GM21825 (cell line): ENCODE measurements around the gene ZGPAT.

Experiments used
- ATAC-seq: cut with Tn5 transposase; IDR thresholded peaks from one replicate; pipeline ENCODE4 v1.9.1; 2021; ENCODE audit warnings: mild to moderate bottlenecking, moderate library complexity; ENCODE audit not compliant: unreplicated experiment

Gene ZGPAT

DNA sequence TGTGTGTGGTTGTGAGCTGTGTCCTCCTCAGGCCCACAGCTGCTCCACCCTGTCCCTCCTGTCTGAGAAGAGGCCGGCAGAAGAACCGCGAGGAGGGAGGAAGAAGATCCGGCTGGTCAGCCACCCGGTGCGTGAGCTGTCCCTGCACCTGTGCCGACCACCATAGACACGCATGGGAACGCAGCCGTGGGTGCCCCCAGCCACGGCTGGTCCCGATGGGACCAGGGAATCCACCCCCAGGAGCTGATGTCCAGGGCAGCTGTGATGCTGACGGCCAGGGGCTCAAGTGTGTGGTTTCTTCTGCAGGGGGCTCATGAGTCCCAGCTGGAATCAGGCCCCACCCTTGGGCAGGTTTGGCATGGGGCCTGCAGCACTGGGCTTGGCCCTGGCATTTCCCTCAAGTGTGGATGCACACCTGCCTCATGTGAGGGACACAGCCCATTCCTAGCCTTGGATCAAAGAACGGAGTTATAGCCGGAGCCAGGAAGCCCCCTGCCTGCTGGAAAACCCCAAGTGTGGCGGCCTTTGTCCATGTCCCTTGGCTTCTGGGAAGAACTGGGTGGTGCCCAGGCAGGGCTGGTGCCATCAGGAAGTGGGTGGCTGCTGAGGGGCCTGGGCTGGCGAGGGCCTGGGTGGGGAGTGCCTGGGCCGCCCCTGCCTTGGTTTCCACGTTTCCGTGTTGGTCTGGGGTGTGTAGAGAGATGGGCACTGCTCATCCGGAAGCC, 16.0 kb upstream of the ZGPAT start:
- no peak for ATAC-seq

DNA sequence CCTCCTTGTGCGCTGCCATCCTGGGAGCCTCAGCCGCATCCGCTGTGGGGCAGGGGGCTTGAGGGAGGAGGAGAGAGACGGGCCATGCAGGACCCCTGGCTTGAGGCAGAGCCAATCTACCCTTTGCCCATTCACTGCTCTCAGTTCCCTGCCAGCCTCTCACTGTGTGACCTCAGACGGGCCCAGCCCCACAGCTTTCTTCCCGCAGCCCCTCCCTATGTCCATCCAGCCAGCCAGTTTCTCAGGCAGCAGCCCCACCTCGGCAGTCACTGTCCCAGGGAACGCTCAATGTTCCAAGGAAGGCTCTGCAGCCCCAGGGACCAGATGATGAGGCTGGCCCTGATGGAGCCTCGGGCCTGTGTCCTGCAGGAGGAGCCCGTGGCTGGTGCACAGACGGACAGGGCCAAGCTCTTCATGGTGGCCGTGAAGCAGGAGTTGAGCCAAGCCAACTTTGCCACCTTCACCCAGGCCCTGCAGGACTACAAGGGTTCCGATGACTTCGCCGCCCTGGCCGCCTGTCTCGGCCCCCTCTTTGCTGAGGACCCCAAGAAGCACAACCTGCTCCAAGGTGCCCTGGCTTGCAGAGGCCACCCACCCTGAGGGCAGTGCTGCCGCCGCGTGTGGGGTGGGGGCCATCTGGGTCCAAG, 15.3 kb upstream of the ZGPAT start:
- no peak for ATAC-seq

DNA sequence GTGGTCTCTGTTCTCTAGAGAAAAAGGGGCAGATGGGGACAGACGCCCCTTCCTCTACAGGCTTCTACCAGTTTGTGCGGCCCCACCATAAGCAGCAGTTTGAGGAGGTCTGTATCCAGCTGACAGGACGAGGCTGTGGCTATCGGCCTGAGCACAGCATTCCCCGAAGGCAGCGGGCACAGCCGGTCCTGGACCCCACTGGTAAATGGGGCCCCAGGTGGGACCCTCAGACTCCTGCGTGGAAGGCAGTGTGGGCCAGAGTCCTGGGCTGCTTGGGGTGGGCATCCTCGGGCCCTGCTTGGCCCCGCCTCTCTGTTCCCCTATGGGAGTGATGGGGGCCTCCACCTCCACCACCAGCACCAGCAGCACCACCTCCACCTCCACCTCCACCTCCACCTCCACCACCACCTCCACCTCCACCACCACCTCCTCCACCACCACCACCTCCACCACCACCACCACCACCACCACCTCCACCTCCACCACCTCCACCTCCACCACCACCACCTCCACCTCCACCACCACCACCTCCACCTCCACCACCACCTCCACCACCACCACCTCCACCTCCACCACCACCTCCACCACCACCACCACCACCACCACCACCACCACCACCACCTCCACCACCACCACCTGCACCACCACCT, 14.6 kb upstream of the ZGPAT start:
- no peak for ATAC-seq

DNA sequence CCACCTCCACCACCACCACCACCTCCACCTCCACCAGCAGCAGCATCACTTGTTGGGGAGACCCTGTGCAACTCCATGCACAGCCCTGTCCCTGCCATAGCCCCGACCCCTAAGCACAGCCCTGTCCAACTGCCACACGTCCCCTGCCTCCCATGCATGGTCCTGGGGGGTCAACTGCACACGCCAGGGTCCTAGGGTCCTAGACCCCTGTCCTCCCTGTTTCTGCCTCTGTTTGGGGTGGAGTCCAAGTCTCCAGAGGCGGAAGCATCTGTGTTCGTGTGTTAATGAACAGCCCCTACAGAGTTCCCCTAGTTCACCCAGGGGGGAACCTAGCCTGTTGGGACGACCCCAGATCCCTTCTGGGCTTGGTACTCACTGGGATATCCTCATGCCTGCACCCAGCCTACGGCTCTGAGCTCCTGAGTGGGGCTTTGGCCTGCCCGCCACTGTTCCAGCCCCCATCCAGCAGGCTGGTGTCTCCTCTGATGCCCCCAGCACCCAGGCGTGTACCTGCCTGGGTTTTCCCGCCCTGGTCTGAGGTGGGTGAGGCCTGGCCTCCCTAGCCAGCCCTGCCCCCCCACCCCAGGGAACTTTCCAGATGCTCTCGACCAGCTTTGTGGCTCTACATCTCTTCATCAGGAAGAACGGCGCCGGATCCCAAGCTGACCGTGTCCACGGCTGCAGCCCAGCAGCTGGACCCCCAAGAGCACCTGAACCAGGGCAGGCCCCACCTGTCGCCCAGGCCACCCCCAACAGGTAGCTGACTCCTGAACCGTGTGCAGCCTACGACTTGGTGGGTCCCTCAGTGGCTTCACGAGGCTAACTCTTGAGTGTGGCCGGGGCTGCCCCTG, 13.9 kb upstream of the ZGPAT start:
- no peak for ATAC-seq

DNA sequence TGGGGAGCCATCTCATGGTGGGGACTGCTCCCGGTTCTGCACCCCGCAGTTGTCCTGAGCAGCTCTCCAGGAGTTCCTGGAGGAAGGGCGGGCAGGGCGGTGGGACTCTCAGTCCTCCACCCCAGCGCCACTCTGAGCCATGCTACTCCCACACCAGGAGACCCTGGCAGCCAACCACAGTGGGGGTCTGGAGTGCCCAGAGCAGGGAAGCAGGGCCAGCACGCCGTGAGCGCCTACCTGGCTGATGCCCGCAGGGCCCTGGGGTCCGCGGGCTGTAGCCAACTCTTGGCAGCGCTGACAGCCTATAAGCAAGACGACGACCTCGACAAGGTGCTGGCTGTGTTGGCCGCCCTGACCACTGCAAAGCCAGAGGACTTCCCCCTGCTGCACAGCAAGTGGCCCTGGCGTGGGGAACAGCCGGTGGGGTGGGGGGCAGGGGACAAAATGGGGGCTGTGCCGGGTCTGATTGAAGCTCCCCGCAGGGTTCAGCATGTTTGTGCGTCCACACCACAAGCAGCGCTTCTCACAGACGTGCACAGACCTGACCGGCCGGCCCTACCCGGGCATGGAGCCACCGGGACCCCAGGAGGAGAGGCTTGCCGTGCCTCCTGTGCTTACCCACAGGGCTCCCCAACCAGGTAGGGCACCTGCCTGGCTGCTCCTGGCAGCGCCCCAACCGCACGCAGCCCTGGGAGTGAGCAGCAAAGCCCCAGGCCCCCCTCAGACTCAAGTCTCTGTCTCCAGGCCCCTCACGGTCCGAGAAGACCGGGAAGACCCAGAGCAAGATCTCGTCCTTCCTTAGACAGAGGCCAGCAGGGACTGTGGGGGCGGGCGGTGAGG, 13.0 kb upstream of the ZGPAT start:
- no peak for ATAC-seq

DNA sequence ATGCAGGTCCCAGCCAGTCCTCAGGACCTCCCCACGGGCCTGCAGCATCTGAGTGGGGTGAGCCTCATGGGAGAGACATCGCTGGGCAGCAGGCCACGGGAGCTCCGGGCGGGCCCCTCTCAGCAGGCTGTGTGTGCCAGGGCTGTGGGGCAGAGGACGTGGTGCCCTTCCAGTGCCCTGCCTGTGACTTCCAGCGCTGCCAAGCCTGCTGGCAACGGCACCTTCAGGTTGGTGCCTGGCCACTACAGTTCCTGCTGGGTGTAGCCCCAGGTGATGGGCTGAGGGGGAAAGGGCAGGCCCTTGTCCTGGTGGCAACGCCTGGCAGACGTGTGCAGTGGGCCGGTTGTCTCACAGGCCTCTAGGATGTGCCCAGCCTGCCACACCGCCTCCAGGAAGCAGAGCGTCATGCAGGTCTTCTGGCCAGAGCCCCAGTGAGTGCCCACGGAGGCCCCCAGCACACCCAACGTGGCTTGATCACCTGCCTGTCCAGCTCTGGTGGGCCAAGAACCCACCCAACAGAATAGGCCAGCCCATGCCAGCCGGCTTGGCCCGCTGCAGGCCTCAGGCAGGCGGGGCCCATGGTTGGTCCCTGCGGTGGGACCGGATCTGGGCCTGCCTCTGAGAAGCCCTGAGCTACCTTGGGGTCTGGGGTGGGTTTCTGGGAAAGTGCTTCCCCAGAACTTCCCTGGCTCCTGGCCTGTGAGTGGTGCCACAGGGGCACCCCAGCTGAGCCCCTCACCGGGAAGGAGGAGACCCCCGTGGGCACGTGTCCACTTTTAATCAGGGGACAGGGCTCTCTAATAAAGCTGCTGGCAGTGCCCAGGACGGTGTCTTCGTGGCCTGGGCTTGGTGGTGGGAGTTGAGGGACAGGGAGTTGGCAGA, 12.2 kb upstream of the ZGPAT start:
- ATAC-seq, result no peak

DNA sequence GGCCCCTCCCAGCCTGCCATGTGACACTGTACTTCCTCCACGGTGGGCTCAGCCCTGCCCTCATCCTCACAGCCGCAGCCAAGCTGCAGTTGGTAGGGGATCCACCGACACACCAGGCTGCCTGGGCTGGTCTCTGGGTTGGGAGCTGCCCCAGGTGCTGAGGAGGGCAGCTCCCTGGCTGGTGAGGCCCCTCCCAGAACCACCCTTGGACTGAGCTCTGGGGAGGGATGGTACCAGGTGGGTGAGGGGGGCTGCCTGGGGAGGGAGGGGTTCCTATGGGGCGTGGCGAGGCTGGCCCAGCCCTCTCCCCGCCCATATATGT, 11.6 kb upstream of the ZGPAT start:
- no peak for ATAC-seq

DNA sequence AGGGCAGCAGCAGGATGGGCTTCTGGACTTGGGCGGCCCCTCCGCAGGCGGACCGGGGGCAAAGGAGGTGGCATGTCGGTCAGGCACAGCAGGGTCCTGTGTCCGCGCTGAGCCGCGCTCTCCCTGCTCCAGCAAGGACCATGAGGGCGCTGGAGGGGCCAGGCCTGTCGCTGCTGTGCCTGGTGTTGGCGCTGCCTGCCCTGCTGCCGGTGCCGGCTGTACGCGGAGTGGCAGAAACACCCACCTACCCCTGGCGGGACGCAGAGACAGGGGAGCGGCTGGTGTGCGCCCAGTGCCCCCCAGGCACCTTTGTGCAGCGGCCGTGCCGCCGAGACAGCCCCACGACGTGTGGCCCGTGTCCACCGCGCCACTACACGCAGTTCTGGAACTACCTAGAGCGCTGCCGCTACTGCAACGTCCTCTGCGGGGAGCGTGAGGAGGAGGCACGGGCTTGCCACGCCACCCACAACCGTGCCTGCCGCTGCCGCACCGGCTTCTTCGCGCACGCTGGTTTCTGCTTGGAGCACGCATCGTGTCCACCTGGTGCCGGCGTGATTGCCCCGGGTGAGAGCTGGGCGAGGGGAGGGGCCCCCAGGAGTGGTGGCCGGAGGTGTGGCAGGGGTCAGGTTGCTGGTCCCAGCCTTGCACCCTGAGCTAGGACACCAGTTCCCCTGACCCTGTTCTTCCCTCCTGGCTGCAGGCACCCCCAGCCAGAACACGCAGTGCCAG, 11.0 kb upstream of the ZGPAT start, which contains the start of gene TNFRSF6B:
TNFRSF6B (plus strand) TSS at position 25 of the 729 bp plus-strand sequence; CDS start at position 141, 116 bp downstream.
- ATAC-seq, result no peak

DNA sequence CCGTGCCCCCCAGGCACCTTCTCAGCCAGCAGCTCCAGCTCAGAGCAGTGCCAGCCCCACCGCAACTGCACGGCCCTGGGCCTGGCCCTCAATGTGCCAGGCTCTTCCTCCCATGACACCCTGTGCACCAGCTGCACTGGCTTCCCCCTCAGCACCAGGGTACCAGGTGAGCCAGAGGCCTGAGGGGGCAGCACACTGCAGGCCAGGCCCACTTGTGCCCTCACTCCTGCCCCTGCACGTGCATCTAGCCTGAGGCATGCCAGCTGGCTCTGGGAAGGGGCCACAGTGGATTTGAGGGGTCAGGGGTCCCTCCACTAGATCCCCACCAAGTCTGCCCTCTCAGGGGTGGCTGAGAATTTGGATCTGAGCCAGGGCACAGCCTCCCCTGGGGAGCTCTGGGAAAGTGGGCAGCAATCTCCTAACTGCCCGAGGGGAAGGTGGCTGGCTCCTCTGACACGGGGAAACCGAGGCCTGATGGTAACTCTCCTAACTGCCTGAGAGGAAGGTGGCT, 10.4 kb upstream of the ZGPAT start:
- ATAC-seq, result no peak

DNA sequence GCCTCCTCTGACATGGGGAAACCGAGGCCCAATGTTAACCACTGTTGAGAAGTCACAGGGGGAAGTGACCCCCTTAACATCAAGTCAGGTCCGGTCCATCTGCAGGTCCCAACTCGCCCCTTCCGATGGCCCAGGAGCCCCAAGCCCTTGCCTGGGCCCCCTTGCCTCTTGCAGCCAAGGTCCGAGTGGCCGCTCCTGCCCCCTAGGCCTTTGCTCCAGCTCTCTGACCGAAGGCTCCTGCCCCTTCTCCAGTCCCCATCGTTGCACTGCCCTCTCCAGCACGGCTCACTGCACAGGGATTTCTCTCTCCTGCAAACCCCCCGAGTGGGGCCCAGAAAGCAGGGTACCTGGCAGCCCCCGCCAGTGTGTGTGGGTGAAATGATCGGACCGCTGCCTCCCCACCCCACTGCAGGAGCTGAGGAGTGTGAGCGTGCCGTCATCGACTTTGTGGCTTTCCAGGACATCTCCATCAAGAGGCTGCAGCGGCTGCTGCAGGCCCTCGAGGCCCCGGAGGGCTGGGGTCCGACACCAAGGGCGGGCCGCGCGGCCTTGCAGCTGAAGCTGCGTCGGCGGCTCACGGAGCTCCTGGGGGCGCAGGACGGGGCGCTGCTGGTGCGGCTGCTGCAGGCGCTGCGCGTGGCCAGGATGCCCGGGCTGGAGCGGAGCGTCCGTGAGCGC, 9.8 kb upstream of the ZGPAT start:
- ATAC-seq, result no peak

DNA sequence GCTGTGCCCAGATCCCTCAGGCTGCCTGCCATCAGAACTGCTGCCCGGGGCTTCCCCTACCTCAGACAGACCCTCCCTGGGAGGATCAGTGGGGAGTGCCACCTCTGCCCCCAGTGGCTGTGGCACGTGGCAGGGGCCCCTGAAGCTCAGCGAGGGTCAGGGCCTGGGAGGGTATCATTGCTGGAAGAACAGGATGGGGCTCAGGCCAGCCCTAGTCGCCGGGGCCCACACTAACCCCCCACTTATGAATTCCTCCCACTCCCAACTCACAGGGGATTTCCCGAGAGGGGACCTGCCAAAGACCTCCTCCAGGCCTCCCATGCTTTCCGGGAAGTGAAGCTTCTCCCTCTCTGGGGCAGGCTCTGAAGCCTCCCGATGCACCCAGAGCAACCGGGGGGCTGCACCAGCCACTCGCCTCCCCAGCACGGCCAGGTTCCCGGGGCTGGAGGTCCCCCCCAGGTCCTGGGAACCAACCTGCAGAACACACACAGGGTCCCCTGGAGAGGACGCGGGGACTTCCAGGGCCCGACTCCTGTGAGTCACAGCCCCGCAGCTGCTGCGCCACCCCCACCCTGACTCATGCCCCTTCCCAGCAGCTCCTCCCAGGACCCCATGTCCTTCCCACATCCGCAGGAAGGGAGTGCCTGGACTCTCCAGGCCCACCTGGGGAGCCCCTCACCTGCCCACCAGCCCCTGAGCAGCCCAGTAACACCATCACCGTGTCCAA, 8.9 kb upstream of the ZGPAT start:
- no peak for ATAC-seq

DNA sequence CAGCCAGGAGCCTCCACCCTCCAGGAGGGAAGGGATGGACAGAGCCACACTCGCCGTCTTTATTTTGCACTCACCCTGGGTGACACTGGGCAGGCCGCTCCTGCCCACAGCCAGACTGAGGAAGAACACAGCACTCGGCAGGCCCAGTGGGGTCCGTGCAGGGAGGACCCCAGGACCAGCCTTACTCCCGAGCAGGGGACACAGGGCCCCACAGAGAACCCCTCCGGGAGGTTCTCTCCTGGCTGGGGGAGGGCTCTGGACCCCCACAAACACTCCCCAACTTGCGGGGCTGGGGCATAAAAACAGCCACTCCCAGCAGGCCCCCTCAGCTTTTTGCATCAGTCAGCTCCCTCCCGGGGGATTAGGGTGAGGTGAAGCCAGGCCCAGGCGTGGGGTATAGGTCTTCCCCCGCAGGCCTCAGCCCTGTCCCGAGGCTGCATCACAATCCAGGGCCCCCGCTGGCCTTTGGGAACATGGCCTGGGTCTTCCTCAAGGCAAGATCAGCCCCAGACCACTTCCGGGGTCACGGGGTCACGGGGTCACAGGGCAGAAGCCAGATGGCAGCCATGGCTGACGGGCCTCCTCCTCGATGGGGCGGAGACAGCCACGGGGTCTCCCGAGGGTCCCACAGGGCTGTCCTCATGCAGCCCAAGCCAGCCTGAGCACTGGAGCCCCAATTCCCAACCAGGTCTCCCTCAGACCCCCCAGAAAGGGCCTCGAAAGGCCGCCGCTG, 8.2 kb upstream of the ZGPAT start:
- ATAC-seq, result no peak

DNA sequence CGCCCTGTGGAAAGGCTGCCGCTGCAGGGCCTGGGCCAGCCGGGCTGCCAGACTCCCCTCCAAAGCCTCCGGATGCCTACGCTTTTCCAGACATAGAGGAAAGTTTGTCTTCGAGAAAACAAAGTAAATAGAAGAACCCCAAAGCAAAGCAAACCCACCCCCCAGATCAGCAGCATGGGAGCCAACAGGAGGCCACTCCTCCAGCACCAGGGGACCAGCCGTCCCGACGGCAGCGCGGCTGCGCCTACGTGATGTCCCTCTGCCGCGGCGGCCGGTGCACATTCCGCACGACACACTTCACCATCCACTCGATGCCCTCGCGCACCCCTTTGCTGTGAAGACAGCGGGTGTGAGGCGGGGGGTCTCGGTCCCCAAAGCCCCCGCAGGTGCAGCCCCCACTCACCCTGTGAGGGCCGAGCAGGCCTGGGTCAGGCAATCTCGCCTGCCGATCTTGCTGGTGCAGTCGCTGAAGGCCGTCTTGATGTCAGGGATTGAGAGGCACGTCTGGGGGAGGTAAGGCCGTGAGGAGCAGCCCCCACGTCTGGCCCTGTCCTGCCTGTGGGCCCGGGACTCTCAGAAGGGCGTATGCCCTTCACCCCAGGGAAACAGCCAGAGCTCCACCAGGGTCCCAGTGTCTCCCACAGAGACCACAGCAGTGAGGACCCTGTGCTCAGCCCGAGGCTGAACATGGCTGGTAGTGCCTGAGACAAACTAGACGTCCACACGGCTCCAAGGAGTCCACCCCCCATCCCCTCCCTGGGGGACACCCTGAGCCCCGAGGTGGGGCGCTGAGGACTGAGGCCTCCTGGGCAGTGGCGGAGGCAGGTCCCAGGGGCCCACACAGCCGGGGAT, 7.4 kb upstream of the ZGPAT start:
- no peak for ATAC-seq

DNA sequence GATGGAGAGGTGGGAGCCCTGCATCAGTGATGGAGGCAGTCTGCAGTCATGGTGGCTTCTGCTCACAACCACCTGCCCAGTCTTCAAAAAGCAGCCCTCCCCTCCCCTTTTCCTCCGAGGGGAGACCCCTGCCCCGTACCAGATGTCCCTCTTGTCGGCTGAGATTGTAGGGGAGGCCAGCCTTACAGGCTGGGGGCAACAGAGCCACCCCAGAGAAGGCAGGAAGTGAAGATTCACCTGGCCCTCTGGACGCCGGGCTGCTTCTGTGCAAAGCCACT, 6.8 kb upstream of the ZGPAT start:
- ATAC-seq, result no peak

DNA sequence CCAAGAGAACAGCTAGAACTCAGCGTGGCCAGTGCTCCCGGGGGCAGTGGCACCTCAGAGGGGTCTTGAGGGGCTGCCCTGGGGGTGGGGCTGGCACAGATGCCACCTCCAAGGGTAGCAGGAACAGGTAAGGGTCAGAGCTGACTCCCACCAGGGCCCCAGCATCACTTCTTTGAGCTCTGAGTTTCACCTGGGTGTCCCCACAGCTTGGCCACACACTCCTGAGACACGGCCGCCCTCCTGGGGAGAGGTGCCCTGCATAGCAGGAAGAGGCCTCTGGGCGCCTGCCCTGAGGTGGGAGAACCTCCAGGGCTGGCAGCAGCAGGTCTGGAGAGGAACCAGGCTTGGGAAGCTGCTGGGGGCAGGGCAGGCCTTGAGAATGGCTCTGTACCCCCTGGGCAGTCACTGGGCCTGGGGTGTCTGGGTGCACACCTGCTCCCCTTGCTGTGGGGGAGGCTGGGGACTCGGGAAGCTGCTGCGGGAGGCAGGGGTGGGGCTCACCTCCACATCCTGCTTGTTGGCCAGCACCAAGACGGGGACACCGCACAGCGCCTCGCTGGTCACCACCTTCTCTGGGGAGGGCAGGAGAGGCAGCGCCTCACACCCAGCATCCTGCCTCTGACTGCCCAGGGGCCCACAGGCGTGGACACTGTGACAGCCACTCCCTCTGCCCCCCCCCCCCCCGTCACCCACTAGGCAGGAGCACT, 6.4 kb upstream of the ZGPAT start:
- ATAC-seq, result no peak
